22Rv1 (cell line): ENCODE results near the gene CPNE4.

Source experiments
- CTCF ChIP-seq: fragments of 450-650 bp; IDR thresholded peaks from 2 replicates; pipeline ENCODE4 v1.5.1; 2017; ENCODE audit warnings: mild to moderate bottlenecking
- ZFX ChIP-seq: fragments of 450-650 bp; IDR thresholded peaks from 2 replicates; pipeline ENCODE4 v1.6.1; 2017; ENCODE audit warnings: antibody characterized with exemption, borderline replicate concordance

- TF ChIP-seq CTCF, result no peak
- no peak for TF ChIP-seq ZFX
Observed at GRCh38 chr3:131612745-131613144, 422.1 kb downstream of the CPNE4 start.
